Measurements from ENCODE around the gene AP1AR.

Gene AP1AR

GRCh38 chr4:112234952-112235609, 3.5 kb downstream of the AP1AR start:
- Histone ChIP-seq H3K4me1 (ENCODE audit: control insufficient read depth, insufficient read depth, low read length) (no peaks in the 10 kb centered on the region), H3K4me3 (ENCODE audit: low read length) (no peak overlapping the region), H3K27me3 (ENCODE audit: control insufficient read depth, insufficient read depth, low read length) (no peaks in the 10 kb centered on the region), H3K9me3 (ENCODE audit: control insufficient read depth, low read length) (no peaks in the 10 kb centered on the region), H3K9ac (ENCODE audit: low read length) (no peak overlapping the region), H3K36me3 (ENCODE audit: control insufficient read depth, insufficient read depth, low read length) (no peaks in the 10 kb centered on the region)

- H3K36me3 ChIP-seq (ENCODE audit: control insufficient read depth, insufficient read depth, low read length): no peaks in the 10 kb centered on the region
- no peaks in the 10 kb centered on the region for H3K9me3 ChIP-seq (ENCODE audit: control insufficient read depth, low read length)
- H3K4me3 ChIP-seq (ENCODE audit: low read length): no peak overlapping the region
- H3K27me3 ChIP-seq (ENCODE audit: control insufficient read depth, insufficient read depth, low read length): no peaks in the 10 kb centered on the region
- H3K9ac ChIP-seq (ENCODE audit: low read length): no peak overlapping the region
- no peaks in the 10 kb centered on the region for H3K4me1 ChIP-seq (ENCODE audit: control insufficient read depth, insufficient read depth, low read length)
Observed at GRCh38 chr4:112236040-112236439, 4.5 kb downstream of the AP1AR start.

DNA sequence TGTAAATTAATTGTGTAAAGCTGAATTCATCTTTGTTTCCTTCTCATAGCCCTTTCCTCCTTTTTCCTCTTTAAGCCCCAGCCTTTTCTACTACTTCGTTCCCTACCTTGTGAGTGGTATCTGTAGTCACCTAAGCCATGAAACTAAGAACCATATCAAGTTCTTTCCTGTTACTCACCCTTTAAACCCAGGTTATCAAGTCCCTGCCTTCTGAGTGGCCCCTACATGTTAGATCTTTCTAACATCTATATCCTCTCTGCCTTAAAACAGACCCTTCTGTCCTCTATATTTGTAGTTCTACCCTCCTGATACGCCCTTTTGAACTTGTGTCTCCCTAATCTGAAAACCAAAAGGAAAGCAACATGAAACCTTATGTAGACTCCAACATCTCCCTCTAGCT, 7.2 kb downstream of the AP1AR start:
- H3K9ac ChIP-seq (ENCODE audit: low read length): no peak overlapping the region
- H3K9me3 ChIP-seq (ENCODE audit: control insufficient read depth, low read length): no peaks in the 10 kb centered on the region
- H3K36me3 ChIP-seq (ENCODE audit: control insufficient read depth, insufficient read depth, low read length): no peaks in the 10 kb centered on the region
- H3K27me3 ChIP-seq (ENCODE audit: control insufficient read depth, insufficient read depth, low read length): no peaks in the 10 kb centered on the region
- H3K4me3 ChIP-seq (ENCODE audit: low read length): no peak overlapping the region
- H3K4me1 ChIP-seq (ENCODE audit: control insufficient read depth, insufficient read depth, low read length): no peaks in the 10 kb centered on the region

DNA sequence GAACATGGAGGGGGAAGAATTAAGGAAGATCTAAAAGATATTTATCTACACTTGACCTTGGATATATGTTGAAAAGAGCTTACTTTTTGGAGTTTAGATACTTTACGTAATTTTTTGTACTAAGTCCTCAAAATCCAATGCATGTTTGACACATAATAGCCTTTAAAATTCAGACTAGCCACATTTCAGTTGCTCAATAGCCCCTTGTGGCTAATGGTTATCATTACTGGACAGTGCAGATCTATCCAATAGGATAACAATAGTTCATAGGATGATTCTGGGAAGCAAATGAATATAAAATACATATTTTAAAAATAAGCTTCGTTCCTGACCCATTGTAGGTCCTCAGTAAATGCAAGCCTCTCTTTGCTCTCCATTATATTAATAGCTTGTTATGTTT, 13.8 kb downstream of the AP1AR start:
- Histone ChIP-seq H3K9me3 (ENCODE audit: control insufficient read depth, low read length) (no peaks in the 10 kb centered on the region), H3K27me3 (ENCODE audit: control insufficient read depth, insufficient read depth, low read length) (no peaks in the 10 kb centered on the region), H3K4me3 (ENCODE audit: low read length) (no peak overlapping the region), H3K4me1 (ENCODE audit: control insufficient read depth, insufficient read depth, low read length) (no peaks in the 10 kb centered on the region), H3K9ac (ENCODE audit: low read length) (no peak overlapping the region), H3K36me3 (ENCODE audit: control insufficient read depth, insufficient read depth, low read length) (no peaks in the 10 kb centered on the region)

DNA sequence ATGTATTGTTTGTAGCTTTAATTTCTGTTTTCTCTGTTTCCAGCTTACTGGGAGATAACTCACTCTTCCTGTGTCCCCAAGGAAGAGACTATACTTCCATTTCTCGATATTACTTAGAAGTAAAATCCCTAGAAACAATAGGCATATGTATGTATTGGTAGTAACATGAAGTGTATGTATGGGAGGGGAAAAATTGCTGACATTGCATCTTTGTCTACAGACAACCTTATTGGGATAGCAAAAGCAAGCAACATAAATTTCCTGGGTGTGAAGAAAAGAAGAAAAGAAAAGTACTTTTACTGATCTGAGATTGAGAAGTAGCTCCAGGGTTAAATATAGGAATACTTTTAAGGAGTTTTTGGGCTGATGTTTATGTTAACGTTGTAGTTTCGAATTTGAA, 15.4 kb downstream of the AP1AR start:
- no peaks in the 10 kb centered on the region for H3K27me3 ChIP-seq (ENCODE audit: control insufficient read depth, insufficient read depth, low read length)
- H3K36me3 ChIP-seq (ENCODE audit: control insufficient read depth, insufficient read depth, low read length): no peaks in the 10 kb centered on the region
- H3K4me1 ChIP-seq (ENCODE audit: control insufficient read depth, insufficient read depth, low read length): no peaks in the 10 kb centered on the region
- no peak overlapping the region for H3K4me3 ChIP-seq (ENCODE audit: low read length)
- H3K9me3 ChIP-seq (ENCODE audit: control insufficient read depth, low read length): no peaks in the 10 kb centered on the region
- H3K9ac ChIP-seq (ENCODE audit: low read length): no peak overlapping the region

DNA sequence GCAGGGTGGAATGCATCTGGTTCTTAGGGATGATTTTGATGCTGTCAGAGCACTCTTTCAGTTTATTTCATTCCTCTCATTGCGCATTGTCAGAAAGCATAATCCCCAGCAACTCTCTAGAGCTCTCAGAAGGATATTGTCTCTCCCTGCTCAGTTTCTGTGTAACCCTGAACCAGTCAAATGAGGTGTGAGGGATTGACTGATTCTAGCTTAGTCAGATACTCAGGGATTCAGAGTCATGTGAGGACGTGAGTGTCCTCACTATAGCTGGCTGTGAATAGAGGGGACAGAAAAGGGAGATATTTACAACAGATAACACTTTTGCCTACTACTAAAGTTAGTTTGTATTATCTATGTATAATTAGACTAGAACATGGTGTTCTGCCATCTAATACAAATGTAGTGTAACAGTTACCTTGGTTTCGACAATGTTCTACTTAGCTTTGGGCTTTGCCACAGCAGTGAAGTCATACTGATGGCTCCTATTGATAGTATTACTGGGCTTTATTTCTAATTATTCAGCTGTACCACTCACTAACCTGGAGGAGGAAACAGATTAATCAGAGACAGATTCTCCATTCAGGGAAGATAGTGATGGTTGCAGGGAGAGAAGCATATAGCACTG, 19.5 kb downstream of the AP1AR start:
- no peaks in the 10 kb centered on the region for H3K9me3 ChIP-seq (ENCODE audit: control insufficient read depth, low read length)
- H3K9ac ChIP-seq (ENCODE audit: low read length): no peak overlapping the region
- H3K36me3 ChIP-seq (ENCODE audit: control insufficient read depth, insufficient read depth, low read length): no peaks in the 10 kb centered on the region
- H3K4me1 ChIP-seq (ENCODE audit: control insufficient read depth, insufficient read depth, low read length): no peaks in the 10 kb centered on the region
- no peaks in the 10 kb centered on the region for H3K27me3 ChIP-seq (ENCODE audit: control insufficient read depth, insufficient read depth, low read length)
- H3K4me3 ChIP-seq (ENCODE audit: low read length): no peak overlapping the region

- H3K4me1 ChIP-seq (ENCODE audit: control insufficient read depth, insufficient read depth, low read length): no peaks in the 10 kb centered on the region
- no peaks in the 10 kb centered on the region for H3K36me3 ChIP-seq (ENCODE audit: control insufficient read depth, insufficient read depth, low read length)
- no peak overlapping the region for H3K9ac ChIP-seq (ENCODE audit: low read length)
- H3K9me3 ChIP-seq (ENCODE audit: control insufficient read depth, low read length): no peaks in the 10 kb centered on the region
- H3K4me3 ChIP-seq (ENCODE audit: low read length): no peak overlapping the region
- H3K27me3 ChIP-seq (ENCODE audit: control insufficient read depth, insufficient read depth, low read length): no peaks in the 10 kb centered on the region
Observed at GRCh38 chr4:112252234-112252633, 20.6 kb downstream of the AP1AR start.

- no peaks in the 10 kb centered on the region for H3K9me3 ChIP-seq (ENCODE audit: control insufficient read depth, low read length)
- H3K4me1 ChIP-seq (ENCODE audit: control insufficient read depth, insufficient read depth, low read length): no peaks in the 10 kb centered on the region
- H3K4me3 ChIP-seq (ENCODE audit: low read length): no peak overlapping the region
- H3K27me3 ChIP-seq (ENCODE audit: control insufficient read depth, insufficient read depth, low read length): no peaks in the 10 kb centered on the region
- no peak overlapping the region for H3K9ac ChIP-seq (ENCODE audit: low read length)
- no peaks in the 10 kb centered on the region for H3K36me3 ChIP-seq (ENCODE audit: control insufficient read depth, insufficient read depth, low read length)
Observed at GRCh38 chr4:112253382-112254000, 21.9 kb downstream of the AP1AR start.

- H3K27me3 ChIP-seq (ENCODE audit: control insufficient read depth, insufficient read depth, low read length): no peaks in the 10 kb centered on the region
- H3K4me3 ChIP-seq (ENCODE audit: low read length): no peak overlapping the region
- H3K9ac ChIP-seq (ENCODE audit: low read length): no peak overlapping the region
- no peaks in the 10 kb centered on the region for H3K9me3 ChIP-seq (ENCODE audit: control insufficient read depth, low read length)
- no peaks in the 10 kb centered on the region for H3K36me3 ChIP-seq (ENCODE audit: control insufficient read depth, insufficient read depth, low read length)
- H3K4me1 ChIP-seq (ENCODE audit: control insufficient read depth, insufficient read depth, low read length): no peaks in the 10 kb centered on the region
Observed at GRCh38 chr4:112257098-112257497, 25.5 kb downstream of the AP1AR start.

DNA sequence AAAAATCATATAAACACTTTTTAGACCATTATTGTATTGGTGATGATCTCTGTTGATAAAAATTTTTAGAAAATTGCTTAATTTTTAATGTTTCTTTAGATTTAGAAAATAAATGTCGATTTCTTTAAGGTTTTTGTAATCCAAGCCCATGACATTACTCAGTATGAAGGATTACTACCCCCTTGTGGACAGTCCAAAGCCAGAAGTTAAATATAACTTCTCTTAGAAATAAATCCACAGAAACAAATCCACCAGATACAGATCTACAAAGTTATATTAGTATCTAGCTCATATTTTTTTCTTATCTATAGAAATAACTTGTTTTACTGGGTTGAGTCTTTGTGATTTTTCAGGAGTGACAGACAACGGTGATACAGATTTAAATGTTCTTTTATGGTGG, 35.2 kb downstream of the AP1AR start:
- Histone ChIP-seq H3K27me3 (ENCODE audit: control insufficient read depth, insufficient read depth, low read length) (no peaks in the 10 kb centered on the region), H3K36me3 (ENCODE audit: control insufficient read depth, insufficient read depth, low read length) (no peaks in the 10 kb centered on the region), H3K4me3 (ENCODE audit: low read length) (no peak overlapping the region), H3K9me3 (ENCODE audit: control insufficient read depth, low read length) (no peaks in the 10 kb centered on the region), H3K4me1 (ENCODE audit: control insufficient read depth, insufficient read depth, low read length) (no peaks in the 10 kb centered on the region), H3K9ac (ENCODE audit: low read length) (no peak overlapping the region)

DNA sequence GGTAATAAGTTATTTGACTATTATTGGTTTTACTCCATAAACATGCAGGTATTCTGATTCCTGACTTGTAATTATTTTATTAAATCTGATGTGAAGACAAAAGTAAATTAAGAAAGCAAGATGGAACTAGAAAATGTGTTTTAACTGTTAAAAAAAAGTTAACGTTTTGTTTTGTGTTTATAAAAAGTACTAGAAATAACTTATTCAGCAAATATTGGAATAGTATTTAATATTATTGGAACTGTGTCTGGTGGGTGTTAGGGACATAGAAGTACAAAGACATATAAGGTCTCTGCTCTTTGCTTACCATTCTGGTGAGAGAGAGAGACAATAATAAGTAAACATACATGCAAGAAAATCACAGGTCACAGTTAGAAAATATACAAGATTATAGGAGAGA, 38.5 kb downstream of the AP1AR start:
- no peak overlapping the region for H3K9ac ChIP-seq (ENCODE audit: low read length)
- H3K9me3 ChIP-seq (ENCODE audit: control insufficient read depth, low read length): no peaks in the 10 kb centered on the region
- H3K27me3 ChIP-seq (ENCODE audit: control insufficient read depth, insufficient read depth, low read length): no peaks in the 10 kb centered on the region
- H3K4me3 ChIP-seq (ENCODE audit: low read length): no peak overlapping the region
- H3K36me3 ChIP-seq (ENCODE audit: control insufficient read depth, insufficient read depth, low read length): no peaks in the 10 kb centered on the region
- no peaks in the 10 kb centered on the region for H3K4me1 ChIP-seq (ENCODE audit: control insufficient read depth, insufficient read depth, low read length)

GRCh38 chr4:112270640-112271421, 39.2 kb downstream of the AP1AR start:
- Histone ChIP-seq H3K36me3 (ENCODE audit: control insufficient read depth, insufficient read depth, low read length) (no peaks in the 10 kb centered on the region), H3K27me3 (ENCODE audit: control insufficient read depth, insufficient read depth, low read length) (no peaks in the 10 kb centered on the region), H3K4me3 (ENCODE audit: low read length) (no peak overlapping the region), H3K9me3 (ENCODE audit: control insufficient read depth, low read length) (no peaks in the 10 kb centered on the region), H3K4me1 (ENCODE audit: control insufficient read depth, insufficient read depth, low read length) (no peaks in the 10 kb centered on the region), H3K9ac (ENCODE audit: low read length) (no peak overlapping the region)
